Testis (tissue), 3 donors: Measurements from ENCODE around the gene MRPL38. TPM values are rescaled to one million over a fixed set of nuclear protein-coding genes. Genes with fewer than 3 reads are reported as not detected.
A peak's percentile ranks its signal among the peaks of the same experiment; 100 is the strongest.

ENCODE experiments used
- DNase-seq: peaks from one replicate; pipeline ENCODE4 v3.0.0-alpha.2; 2019
- H3K27ac ChIP-seq, 2 donors: fragments of 200-600 bp; sonication (generic); one replicate each; pipeline ENCODE4 v1.5.1; 2019
- H3K27me3 ChIP-seq: fragments of 200-600 bp; sonication (generic); one replicate; pipeline ENCODE4 v1.5.1; 2019
- H3K36me3 ChIP-seq: fragments of 200-600 bp; sonication (generic); one replicate; pipeline ENCODE4 v1.5.1; 2017; ENCODE audit warnings: low read depth; ENCODE audit errors: missing control alignments
- H3K4me1 ChIP-seq: fragments of 200-600 bp; sonication (generic); one replicate; pipeline ENCODE4 v1.5.1; 2019
- H3K4me3 ChIP-seq, 2 donors: fragments of 200-600 bp; sonication (generic); one replicate each; pipeline ENCODE4 v1.5.1; 2017 to 2019
- H3K9me3 ChIP-seq: fragments of 200-600 bp; sonication (generic); one replicate; pipeline ENCODE4 v1.5.1; 2017
- CTCF ChIP-seq, 3 experiments: fragments of 450-650 bp in 2 of 3; fragments of 200-600 bp in 1 of 3; sonication (generic) in 1 of 3; IDR thresholded peaks; one replicate each; pipeline ENCODE4 v1.5.1; 2016 to 2019; ENCODE audit warnings: antibody characterized with exemption in 3 of 3, mild to moderate bottlenecking in 2 of 3, moderate library complexity in 1 of 3
- POLR2A ChIP-seq: fragments of 450-650 bp; IDR thresholded peaks from one replicate; pipeline ENCODE4 v1.6.1; 2017; ENCODE audit warnings: antibody characterized with exemption, mild to moderate bottlenecking, moderate library complexity
- WGBS, 2 donors: methylation state at CpG; one replicate each; pipeline ENCODE4 v1.1.5; 2018; 5-methylcytosine and 5-hydroxymethylcytosine counted together
- intact Hi-C: fragments of 100-400 bp; cut with DNase I; formaldehyde crosslinking; loops from one replicate; pipeline ENCODE4 v1.15.1; 2023; ENCODE audit warnings: low total_unique reads
- polyA plus RNA-seq: library from polyadenylated mRNA; stranded (reverse); fragments of 350-450 nt; fragmentation: Illumina TruSeq; extraction: RNeasy Lipid Tissue Mini Kit (QIAGEN cat#74804); gene quantifications from one replicate; pipeline ENCODE4 v1.2.3, GENCODE V29; 2014; ENCODE audit warnings: low read depth, low replicate concordance; ENCODE audit not compliant: insufficient read depth
- total RNA-seq, 2 donors: library from RNA; depleted of rRNA; stranded (reverse); fragments of >200 nt; gene quantifications; one replicate each; pipeline ENCODE4 v1.2.3, GENCODE V29; 2016

Gene MRPL38
- total and polyA plus RNA-seq, 3 donors from 2014 or later = 88.2 to 101 (median 88.7) TPM

GRCh38 chr17:75943491-75943890, 38.8 kb upstream of the MRPL38 start:
- H3K36me3 ChIP-seq = no peaks in the 10 kb centered on the region
- no peak overlapping the region for H3K4me3 ChIP-seq
- no peaks in the 10 kb centered on the region for H3K9me3 ChIP-seq
- no peaks in the 10 kb centered on the region for H3K27me3 ChIP-seq
- intact Hi-C loops = no loop called here
- H3K4me1 ChIP-seq = peaks cover 5% of the 10 kb centered on the region
- TF ChIP-seq POLR2A = no peak
- no peak for TF ChIP-seq CTCF (IDR thresholded peaks at IDR 0.05)
- WGBS, 2 donors = 60 to 76% methylated on average over 1 of the region's 1 CpG
- H3K27ac ChIP-seq = no peak overlapping the region
- no peak for DNase-seq

GRCh38 chr17:75942473-75942872, 37.8 kb upstream of the MRPL38 start:
- intact Hi-C loops = no loop called here
- WGBS, 2 donors = 90 to 91% methylated on average over 4 of the region's 4 CpGs

GRCh38 chr17:75941442-75941819, 36.7 kb upstream of the MRPL38 start:
- Histone ChIP-seq H3K9me3 (no peaks in the 10 kb centered on the region), H3K27ac (peak overlapping the region in 1 of 2 donors; percentile 80), H3K4me3 (peak overlapping the region; percentile 88 to 89), H3K27me3 (no peaks in the 10 kb centered on the region), H3K4me1 (peaks cover 5% of the 10 kb centered on the region), H3K36me3 (no peaks in the 10 kb centered on the region)
- DNase-seq = peak; percentile 31
- TF ChIP-seq CTCF (IDR thresholded peaks at IDR 0.05) (no peak), POLR2A (no peak)
- 13 to 23% methylated on average over 6 of the region's 6 CpGs for WGBS, 2 donors
- intact Hi-C loops = no loop called here

More at GRCh38 chr17:75942473-75942872, 37.8 kb upstream of the MRPL38 start:
- TF ChIP-seq POLR2A (no peak), CTCF (IDR thresholded peaks at IDR 0.05) (no peak)
- Histone ChIP-seq H3K9me3 (no peaks in the 10 kb centered on the region), H3K27me3 (no peaks in the 10 kb centered on the region), H3K36me3 (no peaks in the 10 kb centered on the region), H3K4me3 (no peak overlapping the region), H3K4me1 (peaks cover 5% of the 10 kb centered on the region), H3K27ac (no peak overlapping the region)
- no peak for DNase-seq

- no peak for TF ChIP-seq CTCF (IDR thresholded peaks at IDR 0.05)
- TF ChIP-seq POLR2A = peak; percentile 62
- H3K27ac ChIP-seq = peak within 1 kb of the TSS; percentile 80 to 83
- intact Hi-C loops = no loop called here
- no peaks in the 10 kb centered on the region for H3K9me3 ChIP-seq
- peaks cover 5% of the 10 kb centered on the region for H3K4me1 ChIP-seq
- DNase-seq = peak; percentile 97
- peak within 1 kb of the TSS; percentile 88 to 89 for H3K4me3 ChIP-seq
- 0 to 1% methylated on average over 22 to 45 of the region's 63 CpGs for WGBS, 2 donors
- H3K27me3 ChIP-seq = no peaks in the 10 kb centered on the region
- no peaks in the 10 kb centered on the region for H3K36me3 ChIP-seq
Observed at GRCh38 chr17:75940727-75941441, 36.2 kb upstream of the MRPL38 start, which contains the start of gene FBF1. Gene FBF1 (minus strand): TSS chr17:75941042. CDS start chr17:75938149, 2,893 bp downstream.

- 89 to 90% methylated on average over 13 of the region's 13 CpGs for WGBS, 2 donors
- Histone ChIP-seq H3K4me1 (peaks cover 5% of the 10 kb centered on the region), H3K4me3 (no peak overlapping the region), H3K9me3 (no peaks in the 10 kb centered on the region), H3K36me3 (no peaks in the 10 kb centered on the region), H3K27ac (no peak overlapping the region), H3K27me3 (no peaks in the 10 kb centered on the region)
- TF ChIP-seq POLR2A (no peak), CTCF (IDR thresholded peaks at IDR 0.05) (no peak)
- no peak for DNase-seq
- intact Hi-C loops = no loop called here
Observed at GRCh38 chr17:75937652-75938051, 33.0 kb upstream of the MRPL38 start.
